ENCODE measurements around the gene ZFP36.

The ZFP36 gene

GRCh38 chr19:39419003-39419402 is 12.4 kb downstream of the ZFP36 start:
- DNase-seq (ENCODE audit: low read depth in 2 of 2), result no peak

- no peak for DNase-seq (ENCODE audit: low read depth in 2 of 2)
Observed at GRCh38 chr19:39420769-39421168, 14.1 kb downstream of the ZFP36 start.

GRCh38 chr19:39422020-39422419 is 15.4 kb downstream of the ZFP36 start:
- no peak for DNase-seq (ENCODE audit: low read depth in 2 of 2)

GRCh38 chr19:39423258-39424086 is 16.8 kb downstream of the ZFP36 start:
- DNase-seq (ENCODE audit: low read depth in 2 of 2), result no peak

- no peak for DNase-seq (ENCODE audit: low read depth in 2 of 2)
Observed at GRCh38 chr19:39424934-39425333, 18.3 kb downstream of the ZFP36 start.

GRCh38 chr19:39425744-39426143 is 19.1 kb downstream of the ZFP36 start:
- no peak for DNase-seq (ENCODE audit: low read depth in 2 of 2)

GRCh38 chr19:39426170-39426569 is 19.5 kb downstream of the ZFP36 start:
- no peak for DNase-seq (ENCODE audit: low read depth in 2 of 2)

- DNase-seq (ENCODE audit: low read depth in 2 of 2), result no peak
Observed at GRCh38 chr19:39427707-39428106, 21.1 kb downstream of the ZFP36 start.

- DNase-seq (ENCODE audit: low read depth in 2 of 2), result no peak
Observed at GRCh38 chr19:39428283-39429112, 21.9 kb downstream of the ZFP36 start.

GRCh38 chr19:39430675-39431593 is 24.3 kb downstream of the ZFP36 start:
- DNase-seq (ENCODE audit: low read depth in 2 of 2), result peak; percentile 42 to 73

GRCh38 chr19:39432677-39433025 is 26.0 kb downstream of the ZFP36 start:
- no peak for DNase-seq (ENCODE audit: low read depth in 2 of 2)

GRCh38 chr19:39433480-39434079 is 26.9 kb downstream of the ZFP36 start:
- DNase-seq (ENCODE audit: low read depth in 2 of 2), result no peak

- no peak for DNase-seq (ENCODE audit: low read depth in 2 of 2)
Observed at GRCh38 chr19:39434123-39435076, 27.8 kb downstream of the ZFP36 start.

- peak; percentile 99 to 100 for DNase-seq (ENCODE audit: low read depth in 2 of 2)
Observed at GRCh38 chr19:39435499-39436349, 29.1 kb downstream of the ZFP36 start, which contains the start of gene RPS16. TSS of gene RPS16 (minus strand) at chr19:39435949. CDS start at chr19:39435895, 54 bp downstream.

GRCh38 chr19:39436350-39436716 is 29.7 kb downstream of the ZFP36 start:
- no peak for DNase-seq (ENCODE audit: low read depth in 2 of 2)

- DNase-seq (ENCODE audit: low read depth in 2 of 2), result no peak
Observed at GRCh38 chr19:39438270-39438934, 31.8 kb downstream of the ZFP36 start.

- no peak for DNase-seq (ENCODE audit: low read depth in 2 of 2)
Observed at GRCh38 chr19:39444598-39445195, 38.0 kb downstream of the ZFP36 start.
